H1 (cell line): Measurements from ENCODE around the gene PSMB9. TPM values are rescaled to one million over a fixed set of nuclear protein-coding genes. Genes with fewer than 3 reads are reported as not detected.

ENCODE experiments used
- CTCF ChIA-PET: fragments of 300-600 bp; sonication (Branson Sonifier 250); formaldehyde crosslinking; loops from one replicate; lab custom pipeline; 2021; ENCODE audit not compliant: partially characterized antibody; lab: Charles Lee
- POLR2A ChIA-PET: fragments of 300-600 bp; sonication (Branson Sonifier 250); formaldehyde crosslinking; loops from one replicate; lab custom pipeline; 2021; ENCODE audit warnings: inconsistent platforms; ENCODE audit not compliant: partially characterized antibody; lab: Charles Lee
- DNase-seq, 2 experiments: peaks; one replicate each; pipeline versions ENCODE4 v3.0.0 to v3.0.0-alpha.2; 2010 to 2022; ENCODE audit warnings: low spot score in 2 of 2, low read depth in 1 of 2, mixed read lengths in 1 of 2
- FAIRE-seq: peaks from 2 replicates; lab custom pipeline; 2011; peaks lifted over from hg19 to GRCh38; lab: Jason Lieb, UNC
- H2AFZ ChIP-seq: 2 replicates; pipeline ENCODE4 v1.8.1; 2012; ENCODE audit warnings: low read length, inconsistent platforms
- H2AK5ac ChIP-seq: 2 replicates; pipeline ENCODE4 v1.6.1; 2013; ENCODE audit warnings: low read depth, low read length
- H2BK120ac ChIP-seq: replicated peaks from 2 replicates; pipeline ENCODE3; 2013; ENCODE audit warnings: low read depth, low read length, inconsistent platforms
- H2BK12ac ChIP-seq: 2 replicates; pipeline ENCODE4 v1.6.1; 2013; ENCODE audit warnings: low read depth, low read length
- H2BK15ac ChIP-seq: 2 replicates; pipeline ENCODE4 v1.6.1; 2013; ENCODE audit warnings: low read length
- H2BK20ac ChIP-seq: 2 replicates; pipeline ENCODE4 v1.6.1; 2013; ENCODE audit warnings: low read length
- H2BK5ac ChIP-seq: 2 replicates; pipeline ENCODE4 v1.6.1; 2013; ENCODE audit warnings: low read depth, low read length
- H3K14ac ChIP-seq: 2 replicates; pipeline ENCODE4 v1.6.1; 2013; ENCODE audit warnings: inconsistent platforms; ENCODE audit not compliant: insufficient read length
- H3K18ac ChIP-seq: 2 replicates; pipeline ENCODE4 v1.6.1; 2013; ENCODE audit warnings: low read length; ENCODE audit errors: extremely low read depth
- H3K23ac ChIP-seq: 2 replicates; pipeline ENCODE4 v1.6.1; 2013; ENCODE audit warnings: inconsistent platforms; ENCODE audit not compliant: insufficient read length
- H3K23me2 ChIP-seq: 2 replicates; pipeline ENCODE4 v1.6.1; 2013; ENCODE audit warnings: low read depth, low read length
- H3K27ac ChIP-seq: 2 replicates; pipeline ENCODE4 v1.6.1; 2011; ENCODE audit warnings: low read depth, low read length, inconsistent platforms
- H3K27me3 ChIP-seq, 4 experiments: replicated peaks in 1 of 4; 1 replicate in 1 of 4; 2 replicates in 3 of 4; pipeline versions ENCODE4 v1.6.1 to v1.8.1; 2011 to 2013; ENCODE audit warnings: low read length in 3 of 4, mild to moderate bottlenecking in 3 of 4, inconsistent platforms in 2 of 4, mixed read lengths in 2 of 4, moderate library complexity in 1 of 4; ENCODE audit not compliant: control insufficient read depth in 3 of 4, insufficient read depth in 3 of 4; ENCODE audit errors: extremely low read depth in 1 of 4
- H3K36me3 ChIP-seq, 4 experiments: 2 replicates each; pipeline versions ENCODE4 v1.6.1 to v1.8.1; 2011 to 2013; ENCODE audit warnings: mild to moderate bottlenecking in 4 of 4, low read length in 3 of 4, moderate library complexity in 2 of 4, control low read depth in 1 of 4, inconsistent platforms in 1 of 4; ENCODE audit not compliant: insufficient read depth in 4 of 4, control insufficient read depth in 2 of 4
- H3K4ac ChIP-seq: replicated peaks from 2 replicates; pipeline ENCODE3; 2013; ENCODE audit warnings: low read length, low read depth, mixed read lengths, inconsistent platforms; ENCODE audit not compliant: insufficient read length
- H3K4me1 ChIP-seq, 4 experiments: replicated peaks in 1 of 4; 1 replicate in 1 of 4; 2 replicates in 3 of 4; pipeline versions ENCODE4 v1.6.1 to v1.8.1; 2011 to 2013; ENCODE audit warnings: low read length in 3 of 4, inconsistent platforms in 2 of 4, mixed read lengths in 1 of 4; ENCODE audit not compliant: insufficient read depth in 4 of 4, control insufficient read depth in 3 of 4
- H3K4me2 ChIP-seq, 2 experiments: 2 replicates each; pipeline versions ENCODE4 v1.6.1 to v1.8.1; 2011 to 2013; ENCODE audit warnings: low read depth in 2 of 2, low read length in 2 of 2, control low read depth in 1 of 2, inconsistent platforms in 1 of 2, mild to moderate bottlenecking in 1 of 2; ENCODE audit not compliant: insufficient read depth in 1 of 2
- H3K4me3 ChIP-seq, 4 experiments: fragments of 200-600, 300-600 bp in 1 of 4; sonication (generic), shearing (Covaris generic), sonication (Bioruptor Twin) in 1 of 4; 2 replicates each; pipeline versions ENCODE4 v1.5.1 to v1.8.1; 2011 to 2016; ENCODE audit warnings: low read length in 4 of 4, low read depth in 3 of 4, control low read depth in 2 of 4, inconsistent platforms in 2 of 4, mild to moderate bottlenecking in 2 of 4, mixed read lengths in 1 of 4, moderate library complexity in 1 of 4; ENCODE audit not compliant: insufficient read depth in 2 of 4; ENCODE audit errors: extremely low read depth in 1 of 4
- H3K56ac ChIP-seq: replicated peaks from 2 replicates; pipeline ENCODE3; 2013; ENCODE audit warnings: low read depth, mild to moderate bottlenecking, mixed read lengths, low read length, inconsistent platforms; ENCODE audit not compliant: insufficient read length
- H3K79me1 ChIP-seq: 2 replicates; pipeline ENCODE4 v1.6.1; 2013; ENCODE audit warnings: low read depth, low read length, control low read depth
- H3K79me2 ChIP-seq, 2 experiments: 2 replicates each; pipeline versions ENCODE4 v1.6.1 to v1.8.1; 2012 to 2013; ENCODE audit warnings: low read length in 2 of 2, mild to moderate bottlenecking in 2 of 2, inconsistent platforms in 1 of 2; ENCODE audit not compliant: insufficient read depth in 2 of 2, control insufficient read depth in 1 of 2
- H3K9ac ChIP-seq, 4 experiments: replicated peaks in 1 of 4; 1 replicate in 1 of 4; 2 replicates in 3 of 4; pipeline versions ENCODE4 v1.6.1 to v1.8.1; 2011 to 2013; ENCODE audit warnings: low read depth in 3 of 4, low read length in 3 of 4, control low read depth in 2 of 4, mild to moderate bottlenecking in 2 of 4, moderate library complexity in 2 of 4, inconsistent platforms in 1 of 4; ENCODE audit errors: extremely low read depth in 1 of 4
- H3K9me3 ChIP-seq, 2 experiments: 2 replicates each; pipeline versions ENCODE4 v1.6.1 to v1.8.1; 2012 to 2013; ENCODE audit warnings: mild to moderate bottlenecking in 2 of 2, moderate library complexity in 2 of 2, control low read depth in 1 of 2, inconsistent platforms in 1 of 2, low read depth in 1 of 2, low read length in 1 of 2, mixed read lengths in 1 of 2; ENCODE audit not compliant: insufficient read depth in 2 of 2
- H4K20me1 ChIP-seq, 2 experiments: replicated peaks in 1 of 2; 2 replicates each; pipeline versions ENCODE3 to v1.8.1; 2011 to 2013; ENCODE audit warnings: inconsistent platforms in 2 of 2, low read length in 2 of 2, mild to moderate bottlenecking in 1 of 2; ENCODE audit not compliant: insufficient read depth in 2 of 2, control insufficient read depth in 1 of 2
- H4K5ac ChIP-seq: 2 replicates; pipeline ENCODE4 v1.6.1; 2013; ENCODE audit warnings: low read length, low read depth, mixed read lengths, inconsistent platforms; ENCODE audit not compliant: insufficient read length
- H4K8ac ChIP-seq: 2 replicates; pipeline ENCODE4 v1.8.0; 2013; ENCODE audit warnings: mild to moderate bottlenecking, moderate library complexity, low read length, inconsistent platforms; ENCODE audit not compliant: insufficient read depth; ENCODE audit errors: extremely low read depth
- H4K91ac ChIP-seq: replicated peaks from 2 replicates; pipeline ENCODE3; 2013; ENCODE audit warnings: low read length, mixed read lengths, inconsistent platforms; ENCODE audit not compliant: insufficient read length
- CBX5 ChIP-seq: fragments of 300-800, 300-1000 bp; sonication (generic); IDR thresholded peaks from 2 replicates; pipeline ENCODE4 v1.7.1; 2016; ENCODE audit warnings: antibody characterized with exemption, low read length, low read depth
- CTBP2 ChIP-seq: IDR thresholded peaks from 2 replicates; pipeline ENCODE4 v1.7.0; 2011; ENCODE audit warnings: borderline replicate concordance, mild to moderate bottlenecking, moderate library complexity, mixed read lengths, low read length; ENCODE audit not compliant: insufficient read depth, insufficient read length
- EP300 ChIP-seq, 2 experiments: IDR thresholded peaks; 1 replicate in 1 of 2; 2 replicates in 1 of 2; pipeline ENCODE4 v1.6.1; 2011 to 2012; ENCODE audit warnings: low read depth in 2 of 2, low read length in 2 of 2, mild to moderate bottlenecking in 2 of 2, borderline replicate concordance in 1 of 2, inconsistent platforms in 1 of 2, moderate library complexity in 1 of 2
- HDAC2 ChIP-seq, 2 experiments: fragments of 300-600 bp in 1 of 2; sonication (generic) in 1 of 2; IDR thresholded peaks; 2 replicates each; pipeline ENCODE4 v1.6.1; 2011 to 2012; ENCODE audit warnings: low read depth in 2 of 2, low read length in 2 of 2, mild to moderate bottlenecking in 2 of 2, moderate library complexity in 2 of 2, borderline replicate concordance in 1 of 2, inconsistent platforms in 1 of 2
- JUND ChIP-seq: IDR thresholded peaks from 2 replicates; pipeline ENCODE4 v1.6.1; 2011; ENCODE audit warnings: mild to moderate bottlenecking, improper control_type of control experiment, low read length
- KDM4A ChIP-seq: IDR thresholded peaks from one replicate; pipeline ENCODE4 v1.7.1; 2012; ENCODE audit warnings: low read depth, mild to moderate bottlenecking, moderate library complexity, low read length, inconsistent platforms; ENCODE audit not compliant: severe bottlenecking
- MAFK ChIP-seq: IDR thresholded peaks from 2 replicates; pipeline ENCODE4 v1.6.1; 2012; ENCODE audit warnings: low read depth, mild to moderate bottlenecking, improper control_type of control experiment, low read length
- POLR2A ChIP-seq, 2 experiments: IDR thresholded peaks; 1 replicate in 1 of 2; 2 replicates in 1 of 2; pipeline ENCODE4 v1.6.1; 2011; ENCODE audit warnings: low read depth in 2 of 2, low read length in 2 of 2, mild to moderate bottlenecking in 2 of 2; ENCODE audit errors: control extremely low read depth in 1 of 2
- POU5F1 ChIP-seq: IDR thresholded peaks from 2 replicates; pipeline ENCODE4 v1.6.1; 2011; ENCODE audit warnings: low read depth, mild to moderate bottlenecking, low read length, moderate library complexity
- SAP30 ChIP-seq: fragments of 300-600 bp; sonication (generic); IDR thresholded peaks from 2 replicates; pipeline ENCODE4 v1.7.1; 2012; ENCODE audit warnings: low read length, moderate library complexity, mild to moderate bottlenecking, inconsistent platforms; ENCODE audit not compliant: insufficient read depth, insufficient replicate concordance
- SP4 ChIP-seq: IDR thresholded peaks from 2 replicates; pipeline ENCODE4 v1.6.1; 2012; ENCODE audit warnings: low read length, inconsistent platforms
- TAF7 ChIP-seq: optimal IDR thresholded peaks from 2 replicates; pipeline ENCODE3; 2011; ENCODE audit warnings: low read depth, mild to moderate bottlenecking, inconsistent platforms, low read length, moderate library complexity, borderline replicate concordance
- WGBS, 2 experiments: shearing (Covaris generic) in 1 of 2; methylation state at CpG; one replicate each; pipeline versions ENCODE4 v1.1.6 to v1.1.7; 2013 to 2015; ENCODE audit warnings: low lambda C conversion rate in 2 of 2, mixed read lengths in 2 of 2, inconsistent platforms in 1 of 2, low coverage in 1 of 2, missing lambda C conversion rate in 1 of 2; ENCODE audit not compliant: insufficient replicate concordance in 2 of 2, insufficient coverage in 1 of 2, insufficient read length in 1 of 2; ENCODE audit errors: extremely low coverage in 1 of 2, missing lambda C conversion rate in 1 of 2; 5-methylcytosine and 5-hydroxymethylcytosine counted together
- polyA plus RNA-seq, 7 experiments: library from polyadenylated mRNA; depleted of rRNA in 3 of 7; stranded (reverse) in 5 of 7; unstranded in 2 of 7; fragments of >200 nt in 5 of 7; fragments of 200-250 nt in 2 of 7; gene quantifications; 1 replicate in 5 of 7; 2 replicates in 1 of 7; 4 replicates in 1 of 7; pipeline versions ENCODE4 v1.2.1 to v1.2.3, GENCODE V29; 2011 to 2013; ENCODE audit warnings: missing spikeins in 2 of 7, mixed read lengths in 2 of 7
- total RNA-seq: library from RNA; stranded (reverse); fragmentation: NEBNext Ultra II Directional; extraction: Animal tissue kit (Norgen Biotek cat#: 25700); gene quantifications from 2 replicates; pipeline ENCODE4 v1.2.1, GENCODE V29; 2021

Gene PSMB9
- total and polyA plus RNA-seq, 2 of the 8 experiments (the other 6 are each of a cell fraction or from before 2014, with no cell fraction given): 4.5 to 22.8 TPM

DNA sequence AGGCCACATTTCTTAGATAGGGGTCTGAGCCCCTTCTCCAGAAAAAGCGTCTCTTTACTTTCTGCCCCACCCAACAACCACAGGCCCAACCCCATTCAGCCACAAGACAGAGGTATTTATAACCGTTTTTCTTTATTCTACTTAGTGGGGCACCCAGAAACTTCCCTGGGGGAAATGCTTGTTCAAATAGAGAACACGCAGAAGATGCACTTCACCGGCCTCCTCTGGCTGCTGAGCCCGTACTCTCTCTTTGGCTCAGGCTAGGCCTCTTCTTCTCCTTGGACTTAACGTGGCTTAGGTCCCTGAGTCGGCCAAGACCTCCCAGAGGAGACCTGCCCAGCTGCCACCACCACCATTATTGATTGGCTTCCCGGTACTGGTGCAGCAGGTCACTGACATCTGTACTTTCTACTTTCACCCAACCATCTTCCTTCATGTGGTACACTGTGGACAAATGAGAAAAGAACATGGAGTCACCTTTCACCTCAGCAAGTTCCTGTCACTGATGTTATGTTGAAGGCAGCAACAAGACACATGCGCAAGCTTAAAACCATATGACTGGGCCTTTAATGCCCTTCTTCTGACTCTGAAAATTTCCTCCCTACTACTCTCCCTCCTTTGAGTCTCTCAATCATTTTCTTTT is 13.3 kb upstream of the PSMB9 start:
- H4K91ac ChIP-seq: no peak overlapping the region
- DNase-seq (no peak), FAIRE-seq (no peak)
- no peak overlapping the region for H2AK5ac ChIP-seq
- ChIA-PET POLR2A (interaction anchor here (1.3 kb wide), 1 partner anchor 27 kb away, joined by 4 read pairs; no protein-coding TSS in a partner anchor), CTCF (interaction anchor here (1.4 to 11.2 kb wide), 3 partner anchors 10 to 112 kb away, joined by 5 to 402 read pairs (median 26); partner anchors contain the start of genes HLA-DMA, PSMB9 and TAP1)
- H3K4ac ChIP-seq: no peak overlapping the region
- H4K20me1 ChIP-seq: peaks cover 0 to 3% of the 10 kb centered on the region in 2 experiments
- H3K9me3 ChIP-seq: no peaks in the 10 kb centered on the region
- H2BK20ac ChIP-seq: no peak overlapping the region
- H2BK15ac ChIP-seq: no peak overlapping the region
- no peak overlapping the region for H3K14ac ChIP-seq
- no peak overlapping the region for H2BK5ac ChIP-seq
- no peak overlapping the region for H2BK120ac ChIP-seq
- no peak overlapping the region for H3K56ac ChIP-seq
- H2BK12ac ChIP-seq: no peak overlapping the region
- no peak overlapping the region for H3K27ac ChIP-seq
- no peaks in the 10 kb centered on the region for H3K79me1 ChIP-seq
- H3K4me2 ChIP-seq: no peak overlapping the region
- H3K23ac ChIP-seq: no peak overlapping the region
- 86% methylated on average over 9 of the region's 9 CpGs; no CpG with 5 or more reads in 1 of the 2 experiments for WGBS, 2 experiments
- peaks cover 0 to 11% (median 10%) of the 10 kb centered on the region in 4 experiments; a peak in 4 of 7 replicates for H3K27me3 ChIP-seq
- H4K8ac ChIP-seq: no peak overlapping the region
- no peak overlapping the region for H3K9ac ChIP-seq
- peaks cover 0 to 7% (median 5%) of the 10 kb centered on the region in 4 experiments; a peak in 5 of 7 replicates for H3K4me1 ChIP-seq
- no peak overlapping the region for H3K18ac ChIP-seq
- H2AFZ ChIP-seq: no peak overlapping the region
- no peaks in the 10 kb centered on the region; a peak in 1 of 8 replicates for H3K36me3 ChIP-seq
- no peak overlapping the region for H4K5ac ChIP-seq
- H3K79me2 ChIP-seq: no peaks in the 10 kb centered on the region
- H3K23me2 ChIP-seq: peaks cover 16% of the 10 kb centered on the region
- no peak overlapping the region for H3K4me3 ChIP-seq
- TF ChIP-seq POU5F1: no peak
- TF ChIP-seq EP300 (IDR thresholded peaks at IDR 0.05; ENCODE audit: borderline replicate concordance in 1 of 2, low read depth in 2 of 2, low read length in 2 of 2): no peak
- TF ChIP-seq TAF7: no peak
- TF ChIP-seq CBX5: no peak
- TF ChIP-seq SP4: no peak
- TF ChIP-seq POLR2A (IDR thresholded peaks at IDR 0.05; ENCODE audit: control extremely low read depth in 1 of 2, low read depth in 2 of 2, low read length in 2 of 2): no peak
- no peak for TF ChIP-seq MAFK
- TF ChIP-seq SAP30: no peak
- TF ChIP-seq JUND: no peak
- TF ChIP-seq HDAC2 (IDR thresholded peaks at IDR 0.05; ENCODE audit: borderline replicate concordance in 1 of 2, low read depth in 2 of 2, low read length in 2 of 2): no peak
- TF ChIP-seq CTBP2: no peak
- no peak for TF ChIP-seq KDM4A
